ENCODE results near the gene NME4.
A peak's percentile ranks its signal among the peaks of the same experiment; 100 is the strongest.
"Not testable (repeated sequence)": the region's sequence is repeated elsewhere in the genome, so short reads cannot be mapped to it uniquely, and the experiment has no call there.

The NME4 gene

GRCh38 chr16:383326-384051, 13.5 kb upstream of the NME4 start:
- in situ Hi-C loops (cut with HindIII; ENCODE audit: low pct_ligation_motif_present, low sequenced_read_pairs), result no loop called here
- Histone ChIP-seq H3K27ac (no peak overlapping the region), H3K4me3 (ENCODE audit: low read depth, low read length) (no peak overlapping the region), H3K36me3 (replicated peaks) (no peaks in the 10 kb centered on the region), H3K27me3 (replicated peaks) (no peaks in the 10 kb centered on the region)
- no peak for DNase-seq
- TF ChIP-seq CTCF (IDR thresholded peaks at IDR 0.05; ENCODE audit: low read depth, low read length, missing control alignments), result no peak

GRCh38 chr16:386641-387156, 10.3 kb upstream of the NME4 start:
- TF ChIP-seq CTCF (IDR thresholded peaks at IDR 0.05; ENCODE audit: low read depth, low read length, missing control alignments), result no peak
- no peaks in the 10 kb centered on the region for H3K27me3 ChIP-seq (replicated peaks)
- in situ Hi-C loops (cut with HindIII; ENCODE audit: low pct_ligation_motif_present, low sequenced_read_pairs), result no loop called here
- H3K4me3 ChIP-seq (ENCODE audit: low read depth, low read length), result peak overlapping the region; percentile 22
- no peaks in the 10 kb centered on the region for H3K36me3 ChIP-seq (replicated peaks)
- no peak overlapping the region for H3K27ac ChIP-seq
- no peak for DNase-seq

GRCh38 chr16:387761-388666, 9.0 kb upstream of the NME4 start:
- peak; percentile 37 for DNase-seq
- H3K4me3 ChIP-seq (ENCODE audit: low read depth, low read length); H3K36me3 ChIP-seq (replicated peaks); H3K27me3 ChIP-seq (replicated peaks); H3K27ac ChIP-seq; in situ Hi-C loops (cut with HindIII; ENCODE audit: low pct_ligation_motif_present, low sequenced_read_pairs): not testable (repeated sequence)

GRCh38 chr16:389352-389751, 7.6 kb upstream of the NME4 start:
- in situ Hi-C loops (cut with HindIII; ENCODE audit: low pct_ligation_motif_present, low sequenced_read_pairs), result no loop called here

GRCh38 chr16:391885-392335, 5.1 kb upstream of the NME4 start:
- no peak overlapping the region for H3K27ac ChIP-seq
- H3K36me3 ChIP-seq (replicated peaks), result no peaks in the 10 kb centered on the region
- no peaks in the 10 kb centered on the region for H3K27me3 ChIP-seq (replicated peaks)
- TF ChIP-seq CTCF (IDR thresholded peaks at IDR 0.05; ENCODE audit: low read depth, low read length, missing control alignments), result peak; percentile 98
- no peak overlapping the region for H3K4me3 ChIP-seq (ENCODE audit: low read depth, low read length)
- peak; percentile 73 for DNase-seq
- in situ Hi-C loops (cut with HindIII; ENCODE audit: low pct_ligation_motif_present, low sequenced_read_pairs), result no loop called here

More at GRCh38 chr16:389352-389751, 7.6 kb upstream of the NME4 start:
- Histone ChIP-seq H3K4me3 (ENCODE audit: low read depth, low read length) (no peak overlapping the region), H3K27ac (no peak overlapping the region), H3K36me3 (replicated peaks) (no peaks in the 10 kb centered on the region), H3K27me3 (replicated peaks) (no peaks in the 10 kb centered on the region)
- DNase-seq, result no peak
- TF ChIP-seq CTCF (IDR thresholded peaks at IDR 0.05; ENCODE audit: low read depth, low read length, missing control alignments), result no peak

- TF ChIP-seq CTCF (IDR thresholded peaks at IDR 0.05; ENCODE audit: low read depth, low read length, missing control alignments), result peak; percentile 12
- no peak for DNase-seq
- Histone ChIP-seq H3K36me3 (replicated peaks) (no peaks in the 10 kb centered on the region), H3K27ac (no peak overlapping the region), H3K4me3 (ENCODE audit: low read depth, low read length) (no peak overlapping the region), H3K27me3 (replicated peaks) (no peaks in the 10 kb centered on the region)
- in situ Hi-C loops (cut with HindIII; ENCODE audit: low pct_ligation_motif_present, low sequenced_read_pairs), result no loop called here
Measured at GRCh38 chr16:392450-393030, 4.5 kb upstream of the NME4 start.

Measured in brain microvascular endothelial cell (primary cell).